Measurements from ENCODE around the gene KIAA0513. TPM values are rescaled to one million over a fixed set of nuclear protein-coding genes. Genes with fewer than 3 reads are reported as not detected.

KIAA0513 gene
- total RNA-seq, 1 donor from 2014 or later: 16.3 TPM

DNA sequence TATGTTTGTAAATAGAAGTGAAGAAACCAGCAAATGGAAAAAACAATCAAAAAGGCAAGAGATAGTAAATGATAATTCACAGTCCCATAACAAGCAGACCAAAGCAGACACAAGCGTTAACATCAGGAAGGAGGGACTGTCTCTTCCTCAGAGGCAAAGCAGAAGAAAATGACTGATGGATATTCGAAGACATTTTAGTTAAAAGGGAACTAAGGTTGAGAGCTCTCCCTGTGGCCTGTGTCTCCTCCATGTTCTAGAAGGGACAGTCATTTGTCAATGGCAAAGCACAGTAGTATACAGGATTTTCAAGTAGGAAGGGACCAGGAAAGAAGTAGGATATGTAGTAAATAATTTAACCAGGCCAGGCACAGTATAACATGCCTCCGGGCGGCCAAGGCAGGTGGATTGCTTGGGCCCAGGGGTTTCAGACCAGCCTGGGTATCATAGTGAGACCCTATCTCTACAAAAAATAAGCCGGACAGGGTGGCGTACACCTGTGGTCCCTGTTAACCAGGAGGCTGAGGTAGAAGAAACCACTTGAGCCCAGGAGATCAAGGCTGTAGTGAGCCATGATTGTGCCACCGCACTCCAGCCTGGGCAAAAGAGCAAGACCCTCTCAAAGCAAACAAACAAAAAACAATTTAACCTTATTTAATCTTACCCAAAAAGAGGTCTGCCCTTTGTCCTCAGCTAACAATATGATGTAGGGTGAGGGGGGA, 19.9 kb upstream of the KIAA0513 start:
- no peaks in the 10 kb centered on the region for H3K9me3 Mint-ChIP-seq (ENCODE audit: low read depth)
- peak overlapping the region; percentile 52 for H3K27ac Mint-ChIP-seq
- H3K4me1 Mint-ChIP-seq (ENCODE audit: low read depth): peaks cover 57% of the 10 kb centered on the region
- no peak overlapping the region for H3K4me3 Mint-ChIP-seq (ENCODE audit: low read depth)
- TF ChIP-seq, protein P1, sequence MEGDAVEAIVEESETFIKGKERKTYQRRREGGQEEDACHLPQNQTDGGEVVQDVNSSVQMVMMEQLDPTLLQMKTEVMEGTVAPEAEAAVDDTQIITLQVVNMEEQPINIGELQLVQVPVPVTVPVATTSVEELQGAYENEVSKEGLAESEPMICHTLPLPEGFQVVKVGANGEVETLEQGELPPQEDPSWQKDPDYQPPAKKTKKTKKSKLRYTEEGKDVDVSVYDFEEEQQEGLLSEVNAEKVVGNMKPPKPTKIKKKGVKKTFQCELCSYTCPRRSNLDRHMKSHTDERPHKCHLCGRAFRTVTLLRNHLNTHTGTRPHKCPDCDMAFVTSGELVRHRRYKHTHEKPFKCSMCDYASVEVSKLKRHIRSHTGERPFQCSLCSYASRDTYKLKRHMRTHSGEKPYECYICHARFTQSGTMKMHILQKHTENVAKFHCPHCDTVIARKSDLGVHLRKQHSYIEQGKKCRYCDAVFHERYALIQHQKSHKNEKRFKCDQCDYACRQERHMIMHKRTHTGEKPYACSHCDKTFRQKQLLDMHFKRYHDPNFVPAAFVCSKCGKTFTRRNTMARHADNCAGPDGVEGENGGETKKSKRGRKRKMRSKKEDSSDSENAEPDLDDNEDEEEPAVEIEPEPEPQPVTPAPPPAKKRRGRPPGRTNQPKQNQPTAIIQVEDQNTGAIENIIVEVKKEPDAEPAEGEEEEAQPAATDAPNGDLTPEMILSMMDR (IDR thresholded peaks at IDR 0.05; ENCODE audit: unreplicated experiment): no peak
- H3K27me3 Mint-ChIP-seq: no peaks in the 10 kb centered on the region
- no peak for DNase-seq (ENCODE audit: low spot score, unreplicated experiment)
- H3K36me3 Mint-ChIP-seq (ENCODE audit: insufficient read depth): no peaks in the 10 kb centered on the region

GRCh38 chr16:85008271-85008670, 19.3 kb upstream of the KIAA0513 start:
- Mint-ChIP-seq H3K4me1 (ENCODE audit: low read depth) (peaks cover 55% of the 10 kb centered on the region), H3K4me3 (ENCODE audit: low read depth) (peak overlapping the region; percentile 14), H3K27me3 (no peaks in the 10 kb centered on the region), H3K27ac (peak overlapping the region; percentile 52), H3K9me3 (ENCODE audit: low read depth) (no peaks in the 10 kb centered on the region), H3K36me3 (ENCODE audit: insufficient read depth) (no peaks in the 10 kb centered on the region)
- DNase-seq (ENCODE audit: low spot score, unreplicated experiment): no peak
- TF ChIP-seq, protein P1 (IDR thresholded peaks at IDR 0.05; ENCODE audit: unreplicated experiment): no peak

GRCh38 chr16:85010446-85010930, 17.1 kb upstream of the KIAA0513 start:
- H3K9me3 Mint-ChIP-seq (ENCODE audit: low read depth): peaks cover 3% of the 10 kb centered on the region
- DNase-seq (ENCODE audit: low spot score, unreplicated experiment): no peak
- no peaks in the 10 kb centered on the region for H3K36me3 Mint-ChIP-seq (ENCODE audit: insufficient read depth)
- H3K27ac Mint-ChIP-seq: peak overlapping the region; percentile 98
- no peaks in the 10 kb centered on the region for H3K27me3 Mint-ChIP-seq
- TF ChIP-seq, protein P1 (IDR thresholded peaks at IDR 0.05; ENCODE audit: unreplicated experiment): no peak
- peaks cover 58% of the 10 kb centered on the region for H3K4me1 Mint-ChIP-seq (ENCODE audit: low read depth)
- peak overlapping the region; percentile 98 for H3K4me3 Mint-ChIP-seq (ENCODE audit: low read depth)

- TF ChIP-seq, protein P1 (IDR thresholded peaks at IDR 0.05; ENCODE audit: unreplicated experiment): peak; percentile 14
- Mint-ChIP-seq H3K27ac (peak within 1 kb of the TSS; percentile 98), H3K9me3 (ENCODE audit: low read depth) (peaks cover 3% of the 10 kb centered on the region), H3K4me3 (ENCODE audit: low read depth) (peak within 1 kb of the TSS; percentile 98), H3K4me1 (ENCODE audit: low read depth) (peaks cover 55% of the 10 kb centered on the region), H3K27me3 (no peaks in the 10 kb centered on the region), H3K36me3 (ENCODE audit: insufficient read depth) (no peaks in the 10 kb centered on the region)
- DNase-seq (ENCODE audit: low spot score, unreplicated experiment): peak; percentile 72
Measured at GRCh38 chr16:85010931-85011845, 16.4 kb upstream of the KIAA0513 start, which contains the start of gene ZDHHC7. TSS of gene ZDHHC7 (minus strand) at chr16:85011535. CDS start at chr16:84990618, 20,917 bp downstream.

DNA sequence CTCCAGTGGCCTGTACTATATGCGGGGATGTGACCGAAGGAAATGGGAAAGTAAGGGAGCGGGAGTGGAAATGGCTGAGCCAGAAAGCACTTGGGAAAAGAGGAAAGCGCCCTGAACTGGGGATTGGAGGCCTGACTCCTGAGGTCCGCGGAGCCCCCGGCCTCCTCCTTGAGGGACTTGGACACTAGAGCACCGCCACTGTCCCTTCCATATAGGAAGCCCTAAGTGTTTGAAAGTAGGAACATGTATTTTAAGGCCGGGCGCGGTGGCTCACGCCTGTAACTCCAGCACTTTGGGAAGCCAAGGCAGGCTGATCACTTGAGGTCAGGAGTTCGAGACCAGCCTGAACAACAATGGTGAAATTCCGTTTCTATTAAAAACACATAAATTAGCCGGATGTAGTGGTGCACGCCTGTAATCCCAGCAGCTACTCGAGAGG, 15.7 kb upstream of the KIAA0513 start:
- no peaks in the 10 kb centered on the region for H3K27me3 Mint-ChIP-seq
- DNase-seq (ENCODE audit: low spot score, unreplicated experiment): no peak
- peak overlapping the region; percentile 97 for H3K27ac Mint-ChIP-seq
- H3K9me3 Mint-ChIP-seq (ENCODE audit: low read depth): peaks cover 3% of the 10 kb centered on the region
- H3K4me1 Mint-ChIP-seq (ENCODE audit: low read depth): peaks cover 55% of the 10 kb centered on the region
- peak overlapping the region; percentile 84 for H3K4me3 Mint-ChIP-seq (ENCODE audit: low read depth)
- no peaks in the 10 kb centered on the region for H3K36me3 Mint-ChIP-seq (ENCODE audit: insufficient read depth)
- TF ChIP-seq, protein P1 (IDR thresholded peaks at IDR 0.05; ENCODE audit: unreplicated experiment): no peak

All from progenitor cell of endocrine pancreas (in vitro differentiated cells).